Astrocyte (in vitro differentiated cells and primary cell): ENCODE results near the gene EPN2. TPM values are rescaled to one million over a fixed set of nuclear protein-coding genes. Genes with fewer than 3 reads are reported as not detected.

ENCODE experiments used
- DNase-seq: peaks from one replicate; pipeline ENCODE4 v3.0.0-alpha.2; 2010; ENCODE audit warnings: low read depth
- FAIRE-seq: peaks from 2 replicates; lab custom pipeline; 2011; peaks lifted over from hg19 to GRCh38; lab: Jason Lieb, UNC
- H2AFZ ChIP-seq: 2 replicates; pipeline ENCODE4 v1.6.0; 2012; ENCODE audit warnings: low read depth, low read length, inconsistent platforms
- H3K27ac ChIP-seq: 2 replicates; pipeline ENCODE4 v1.5.1; 2011; ENCODE audit warnings: low read depth, low read length, inconsistent platforms
- H3K27me3 ChIP-seq: 2 replicates; pipeline ENCODE4 v1.6.0; 2011; ENCODE audit warnings: low read length, inconsistent platforms; ENCODE audit not compliant: insufficient read depth
- H3K36me3 ChIP-seq: 2 replicates; pipeline ENCODE4 v1.5.1; 2011; ENCODE audit warnings: low read length, inconsistent platforms; ENCODE audit not compliant: insufficient read depth
- H3K4me1 ChIP-seq: 2 replicates; pipeline ENCODE4 v1.5.1; 2011; ENCODE audit warnings: low read length, inconsistent platforms; ENCODE audit not compliant: insufficient read depth
- H3K4me2 ChIP-seq: 2 replicates; pipeline ENCODE4 v1.6.0; 2012; ENCODE audit warnings: low read length, inconsistent platforms
- H3K4me3 ChIP-seq: 2 replicates; pipeline ENCODE4 v1.5.1; 2011; ENCODE audit warnings: low read depth, mild to moderate bottlenecking, low read length, inconsistent platforms; ENCODE audit not compliant: insufficient read depth
- H3K79me2 ChIP-seq: 2 replicates; pipeline ENCODE4 v1.6.0; 2012; ENCODE audit warnings: mild to moderate bottlenecking, low read length, inconsistent platforms; ENCODE audit not compliant: insufficient read depth
- H3K9ac ChIP-seq: 2 replicates; pipeline ENCODE4 v1.6.0; 2012; ENCODE audit warnings: mild to moderate bottlenecking, low read length, inconsistent platforms
- H3K9me3 ChIP-seq: 2 replicates; pipeline ENCODE4 v1.5.1; 2012; ENCODE audit warnings: low read depth, mild to moderate bottlenecking, low read length, inconsistent platforms; ENCODE audit not compliant: insufficient read depth
- H4K20me1 ChIP-seq: 2 replicates; pipeline ENCODE4 v1.6.0; 2012; ENCODE audit warnings: low read length, inconsistent platforms; ENCODE audit not compliant: insufficient read depth
- H3K27ac Mint-ChIP-seq: one replicate; pipeline ENCODE4 v1.8.0; 2021; ENCODE audit warnings: mild to moderate bottlenecking, mixed read lengths; ENCODE audit not compliant: unreplicated experiment
- H3K27me3 Mint-ChIP-seq: one replicate; pipeline ENCODE4 v1.8.0; 2021; ENCODE audit warnings: low read depth, mixed read lengths; ENCODE audit not compliant: unreplicated experiment
- H3K36me3 Mint-ChIP-seq: one replicate; pipeline ENCODE4 v1.8.0; 2021; ENCODE audit warnings: low read depth, mixed read lengths; ENCODE audit not compliant: unreplicated experiment
- H3K4me1 Mint-ChIP-seq: one replicate; pipeline ENCODE4 v1.8.0; 2021; ENCODE audit warnings: low read depth, mixed read lengths; ENCODE audit not compliant: unreplicated experiment
- H3K4me3 Mint-ChIP-seq: one replicate; pipeline ENCODE4 v1.8.0; 2021; ENCODE audit warnings: mild to moderate bottlenecking, moderate library complexity, mixed read lengths; ENCODE audit not compliant: unreplicated experiment
- H3K9me3 Mint-ChIP-seq: one replicate; pipeline ENCODE4 v1.8.0; 2021; ENCODE audit warnings: mild to moderate bottlenecking, mixed read lengths; ENCODE audit not compliant: unreplicated experiment
- EZH2 ChIP-seq: IDR thresholded peaks from 2 replicates; pipeline ENCODE4 v1.6.1; 2012; ENCODE audit warnings: mild to moderate bottlenecking, low read length, inconsistent platforms; ENCODE audit not compliant: insufficient read depth
- total RNA-seq: library from RNA; stranded (reverse); gene quantifications from 2 replicates; pipeline ENCODE4 v1.2.1, GENCODE V29; 2021
- TF ChIP-seq, protein P1 (sequence below): IDR thresholded peaks from 2 replicates; pipeline ENCODE4 v1.5.1; 2011; ENCODE audit warnings: low read depth, mild to moderate bottlenecking, inconsistent platforms, low read length, moderate library complexity; ENCODE audit not compliant: insufficient read depth

The EPN2 gene
- total RNA-seq, 1 donor from 2014 or later: 48.7 TPM

DNA sequence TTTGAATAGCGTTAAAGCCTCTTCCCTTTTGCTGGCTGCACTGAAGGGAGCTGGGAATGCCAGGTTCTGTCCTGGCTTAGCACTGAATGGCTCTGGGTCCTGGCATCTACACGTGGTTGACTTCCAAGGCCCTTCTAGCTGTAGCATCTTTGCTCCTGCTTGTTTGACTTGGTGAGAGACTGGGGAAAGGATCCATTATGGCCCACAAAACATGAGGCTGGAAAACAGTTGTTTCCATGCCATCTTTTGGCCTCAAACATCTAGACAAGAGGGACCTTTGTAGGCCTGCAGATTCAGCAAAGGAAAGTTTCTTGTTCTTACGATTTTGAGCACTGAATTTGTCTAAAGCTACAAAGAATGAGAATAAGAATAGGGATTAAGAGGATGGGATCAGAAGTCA, 32.5 kb downstream of the EPN2 start:
- Histone ChIP-seq H3K4me3 (no peak overlapping the region), H3K27me3 (no peaks in the 10 kb centered on the region)

DNA sequence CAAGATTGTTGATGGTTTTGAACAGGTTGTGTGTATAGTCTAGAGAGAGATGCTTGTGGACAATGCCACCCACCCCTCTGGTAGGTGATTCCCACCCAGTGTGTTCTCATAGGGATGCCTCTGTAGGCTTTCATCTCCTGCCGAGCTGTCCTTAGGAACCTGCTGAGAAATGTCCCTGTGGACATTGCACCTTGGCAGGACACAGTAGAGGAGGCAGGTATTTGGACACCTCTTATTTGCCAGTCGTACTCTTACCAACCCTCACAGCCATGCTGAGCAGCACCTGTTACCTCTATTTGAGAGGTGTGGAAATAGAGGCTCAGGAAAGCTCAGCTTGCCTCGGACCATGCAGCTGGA, 33.2 kb downstream of the EPN2 start:
- Histone ChIP-seq H3K4me2 (no peak overlapping the region), H4K20me1 (peaks cover 90% of the 10 kb centered on the region), H3K27me3 (no peaks in the 10 kb centered on the region), H3K9ac (no peak overlapping the region), H3K4me3 (no peak overlapping the region), H3K27ac (no peak overlapping the region), H3K4me1 (no peaks in the 10 kb centered on the region), H3K79me2 (peaks cover 88% of the 10 kb centered on the region), H3K9me3 (no peaks in the 10 kb centered on the region), H2AFZ (no peak overlapping the region), H3K36me3 (no peaks in the 10 kb centered on the region)
- no peak for TF ChIP-seq EZH2
- TF ChIP-seq, protein P1, sequence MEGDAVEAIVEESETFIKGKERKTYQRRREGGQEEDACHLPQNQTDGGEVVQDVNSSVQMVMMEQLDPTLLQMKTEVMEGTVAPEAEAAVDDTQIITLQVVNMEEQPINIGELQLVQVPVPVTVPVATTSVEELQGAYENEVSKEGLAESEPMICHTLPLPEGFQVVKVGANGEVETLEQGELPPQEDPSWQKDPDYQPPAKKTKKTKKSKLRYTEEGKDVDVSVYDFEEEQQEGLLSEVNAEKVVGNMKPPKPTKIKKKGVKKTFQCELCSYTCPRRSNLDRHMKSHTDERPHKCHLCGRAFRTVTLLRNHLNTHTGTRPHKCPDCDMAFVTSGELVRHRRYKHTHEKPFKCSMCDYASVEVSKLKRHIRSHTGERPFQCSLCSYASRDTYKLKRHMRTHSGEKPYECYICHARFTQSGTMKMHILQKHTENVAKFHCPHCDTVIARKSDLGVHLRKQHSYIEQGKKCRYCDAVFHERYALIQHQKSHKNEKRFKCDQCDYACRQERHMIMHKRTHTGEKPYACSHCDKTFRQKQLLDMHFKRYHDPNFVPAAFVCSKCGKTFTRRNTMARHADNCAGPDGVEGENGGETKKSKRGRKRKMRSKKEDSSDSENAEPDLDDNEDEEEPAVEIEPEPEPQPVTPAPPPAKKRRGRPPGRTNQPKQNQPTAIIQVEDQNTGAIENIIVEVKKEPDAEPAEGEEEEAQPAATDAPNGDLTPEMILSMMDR: no peak
- H3K4me3 Mint-ChIP-seq: no peak overlapping the region
- no peaks in the 10 kb centered on the region for H3K27me3 Mint-ChIP-seq
- peaks cover 49% of the 10 kb centered on the region for H3K4me1 Mint-ChIP-seq
- no peak overlapping the region for H3K27ac Mint-ChIP-seq
- DNase-seq (no peak), FAIRE-seq (no peak)
- H3K9me3 Mint-ChIP-seq: no peaks in the 10 kb centered on the region
- H3K36me3 Mint-ChIP-seq: peaks cover 12% of the 10 kb centered on the region

More for the DNA sequence above, 32.5 kb downstream of the EPN2 start:
- Mint-ChIP-seq H3K27me3 (no peaks in the 10 kb centered on the region), H3K36me3 (peaks cover 9% of the 10 kb centered on the region), H3K27ac (no peak overlapping the region), H3K4me3 (no peak overlapping the region), H3K9me3 (peaks cover under 1% of the 10 kb centered on the region), H3K4me1 (peaks cover 44% of the 10 kb centered on the region)
- TF ChIP-seq, protein P1: no peak
- no peak for TF ChIP-seq EZH2
- H3K4me1 ChIP-seq: peaks cover 4% of the 10 kb centered on the region
- H3K79me2 ChIP-seq: peaks cover 91% of the 10 kb centered on the region
- FAIRE-seq (no peak), DNase-seq (no peak)
- H3K36me3 ChIP-seq: no peaks in the 10 kb centered on the region
- H3K9me3 ChIP-seq: no peaks in the 10 kb centered on the region
- no peak overlapping the region for H3K27ac ChIP-seq
- H4K20me1 ChIP-seq: peaks cover 90% of the 10 kb centered on the region
- no peak overlapping the region for H2AFZ ChIP-seq
- no peak overlapping the region for H3K9ac ChIP-seq
- H3K4me2 ChIP-seq: no peak overlapping the region

DNA sequence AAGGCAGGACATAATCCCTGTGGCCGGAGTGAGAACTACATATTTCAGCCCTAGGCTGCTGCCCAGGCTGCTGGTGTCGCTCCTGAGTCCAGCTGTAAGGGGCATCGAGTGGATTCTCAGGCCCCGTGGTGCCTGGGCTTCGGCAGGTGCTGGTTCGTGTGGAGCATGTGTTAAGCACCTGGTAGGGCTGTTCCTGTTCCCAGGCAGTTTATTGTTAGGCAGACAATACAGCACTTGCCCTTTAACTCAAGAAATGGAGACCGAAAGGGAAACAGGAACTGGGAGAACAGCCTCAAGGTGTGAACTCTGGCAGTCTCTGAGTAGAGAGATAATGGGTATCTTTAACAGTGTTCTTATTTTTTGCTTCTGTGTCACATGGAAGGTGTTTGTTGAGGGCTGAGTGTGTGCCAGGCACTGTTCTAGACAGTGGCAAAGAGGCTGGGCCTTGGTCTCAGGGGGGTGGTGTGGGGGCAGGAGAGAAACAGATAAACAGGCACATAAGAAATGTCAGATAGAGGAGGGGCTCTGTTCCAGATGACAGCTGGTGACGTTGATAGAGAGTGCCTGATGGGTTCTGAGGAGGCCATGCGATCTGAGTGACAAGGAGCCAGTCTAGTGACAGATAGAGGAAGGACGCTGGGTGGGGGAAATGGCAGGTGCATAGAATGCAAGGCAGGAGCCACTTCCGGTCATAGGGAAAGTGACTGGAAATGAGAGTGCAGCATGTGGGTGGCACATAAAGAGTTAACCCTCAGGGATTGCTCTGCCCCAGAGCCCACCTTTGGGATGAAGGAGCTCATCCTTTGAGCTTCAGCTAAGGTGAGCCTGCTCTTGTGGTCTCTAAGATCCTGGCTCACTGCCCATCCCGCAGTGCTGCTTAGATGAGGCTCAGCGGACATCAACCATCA, 33.8 kb downstream of the EPN2 start:
- no peak overlapping the region for H3K4me3 Mint-ChIP-seq
- no peak for DNase-seq

More for the DNA sequence above, 33.8 kb downstream of the EPN2 start:
- H3K36me3 Mint-ChIP-seq: peaks cover 8% of the 10 kb centered on the region
- peaks cover 88% of the 10 kb centered on the region for H3K79me2 ChIP-seq
- H3K4me1 Mint-ChIP-seq: peaks cover 48% of the 10 kb centered on the region
- FAIRE-seq: no peak
- H3K4me2 ChIP-seq: no peak overlapping the region
- H3K4me3 ChIP-seq: no peak overlapping the region
- H3K9ac ChIP-seq: no peak overlapping the region
- H3K27me3 ChIP-seq: no peaks in the 10 kb centered on the region
- TF ChIP-seq, protein P1: no peak
- no peak for TF ChIP-seq EZH2
- H2AFZ ChIP-seq: no peak overlapping the region
- no peak overlapping the region for H3K27ac ChIP-seq
- peaks cover 90% of the 10 kb centered on the region for H4K20me1 ChIP-seq
- H3K4me1 ChIP-seq: no peaks in the 10 kb centered on the region
- H3K9me3 Mint-ChIP-seq: no peaks in the 10 kb centered on the region
- H3K27me3 Mint-ChIP-seq: no peaks in the 10 kb centered on the region
- no peak overlapping the region for H3K27ac Mint-ChIP-seq
- peaks cover 4% of the 10 kb centered on the region for H3K36me3 ChIP-seq
- H3K9me3 ChIP-seq: no peaks in the 10 kb centered on the region
